ENCODE data around the gene ATP2B1. TPM values are rescaled to one million over a fixed set of nuclear protein-coding genes. Genes with fewer than 3 reads are reported as not detected.
A peak's percentile ranks its signal among the peaks of the same experiment; 100 is the strongest.

The ATP2B1 gene
- total RNA-seq, 1 experiment from 2014 or later, result 48.5 TPM

GRCh38 chr12:89750389-89751351 lies 42.0 kb upstream of the ATP2B1 start:
- Histone ChIP-seq H3K36me3 (ENCODE audit: low read depth, low read length) (no peaks in the 10 kb centered on the region), H3K4me2 (ENCODE audit: low read length) (peak overlapping the region; percentile 50), H3F3A (ENCODE audit: low read length, unreplicated experiment) (peaks cover 12% of the 10 kb centered on the region), H3K9me2 (replicated peaks; ENCODE audit: low read length) (no peaks in the 10 kb centered on the region), H3K9me3 (ENCODE audit: low read length) (no peaks in the 10 kb centered on the region), H3K27me3 (ENCODE audit: low read length) (no peaks in the 10 kb centered on the region), H3K4me1 (ENCODE audit: insufficient read depth, low read length) (peaks cover 22% of the 10 kb centered on the region), H4K20me1 (ENCODE audit: low read length) (no peaks in the 10 kb centered on the region), H3K79me2 (ENCODE audit: low read length) (no peaks in the 10 kb centered on the region), H2AFZ (ENCODE audit: low read length) (peak overlapping the region; percentile 58), H3K27ac (ENCODE audit: low read length) (peak overlapping the region; percentile 82), H3K4me3 (ENCODE audit: low read length) (peak overlapping the region; percentile 7; the same call in 1 of the 2 replicates), H3K9ac (ENCODE audit: low read length) (peak overlapping the region; percentile 17)
- CTCF ChIA-PET, result interaction anchor here (0.7 kb wide), 1 partner anchor 44 kb away, joined by 3 read pairs; no protein-coding TSS in a partner anchor
- ATAC-seq (peak; percentile 85), DNase-seq (peak; percentile 90)
- no peak for TF ChIP-seq CTCF (conservative IDR thresholded peaks at IDR 0.05; ENCODE audit: low read depth, low read length)
- no peak for TF ChIP-seq EZH2phosphoT487 (IDR thresholded peaks at IDR 0.05; ENCODE audit: borderline replicate concordance, low read length)
- no peak for TF ChIP-seq EZH2 (IDR thresholded peaks at IDR 0.05; ENCODE audit: low read length, unreplicated experiment)
- intact Hi-C loops (cut with micrococcal nuclease), result loop anchor here (2.0 kb wide), 2 partner anchors 20 to 42 kb away; partner anchors contain the start of gene ATP2B1
- POLR2A ChIA-PET (ENCODE audit: unreplicated experiment), result interaction anchor here (0.6 kb wide), 1 partner anchor 41 kb away, joined by 5 read pairs; no protein-coding TSS in a partner anchor
- BruUV-seq (replicated peaks), result no TSS peak

- BruUV-seq (replicated peaks), result no TSS peak
These were observed 40.2 kb upstream of the ATP2B1 start for GRCh38 chr12:89748791-89749190.

More at GRCh38 chr12:89748791-89749190, 40.2 kb upstream of the ATP2B1 start:
- ATAC-seq, result no peak
- H3K36me3 ChIP-seq (ENCODE audit: low read depth, low read length), result no peaks in the 10 kb centered on the region
- TF ChIP-seq CTCF (conservative IDR thresholded peaks at IDR 0.05; ENCODE audit: low read depth, low read length) (no peak), EZH2 (IDR thresholded peaks at IDR 0.05; ENCODE audit: low read length, unreplicated experiment) (no peak), EZH2phosphoT487 (IDR thresholded peaks at IDR 0.05; ENCODE audit: borderline replicate concordance, low read length) (no peak)
- ChIA-PET CTCF (no interaction called here), POLR2A (ENCODE audit: unreplicated experiment) (no interaction called here)
- no peaks in the 10 kb centered on the region for H3K9me3 ChIP-seq (ENCODE audit: low read length)
- no peak for DNase-seq
- H3K27ac ChIP-seq (ENCODE audit: low read length), result no peak overlapping the region
- no peaks in the 10 kb centered on the region for H4K20me1 ChIP-seq (ENCODE audit: low read length)
- peaks cover 22% of the 10 kb centered on the region for H3K4me1 ChIP-seq (ENCODE audit: insufficient read depth, low read length)
- H3F3A ChIP-seq (ENCODE audit: low read length, unreplicated experiment), result peaks cover 12% of the 10 kb centered on the region
- no peak overlapping the region for H3K4me2 ChIP-seq (ENCODE audit: low read length)
- H3K9me2 ChIP-seq (replicated peaks; ENCODE audit: low read length), result no peaks in the 10 kb centered on the region
- H3K9ac ChIP-seq (ENCODE audit: low read length), result no peak overlapping the region
- intact Hi-C loops (cut with micrococcal nuclease), result no loop called here
- no peaks in the 10 kb centered on the region for H3K27me3 ChIP-seq (ENCODE audit: low read length)
- no peak overlapping the region for H3K4me3 ChIP-seq (ENCODE audit: low read length)
- no peak overlapping the region for H2AFZ ChIP-seq (ENCODE audit: low read length)
- no peaks in the 10 kb centered on the region for H3K79me2 ChIP-seq (ENCODE audit: low read length)
